Measurements from ENCODE around the gene SHBG.
"Not testable (repeated sequence)": the region's sequence is repeated elsewhere in the genome, so short reads cannot be mapped to it uniquely, and the experiment has no call there.

SHBG gene, protein sequence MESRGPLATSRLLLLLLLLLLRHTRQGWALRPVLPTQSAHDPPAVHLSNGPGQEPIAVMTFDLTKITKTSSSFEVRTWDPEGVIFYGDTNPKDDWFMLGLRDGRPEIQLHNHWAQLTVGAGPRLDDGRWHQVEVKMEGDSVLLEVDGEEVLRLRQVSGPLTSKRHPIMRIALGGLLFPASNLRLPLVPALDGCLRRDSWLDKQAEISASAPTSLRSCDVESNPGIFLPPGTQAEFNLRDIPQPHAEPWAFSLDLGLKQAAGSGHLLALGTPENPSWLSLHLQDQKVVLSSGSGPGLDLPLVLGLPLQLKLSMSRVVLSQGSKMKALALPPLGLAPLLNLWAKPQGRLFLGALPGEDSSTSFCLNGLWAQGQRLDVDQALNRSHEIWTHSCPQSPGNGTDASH

GRCh38 chr17:7629939-7630571 is at the start of gene SHBG:
TSS of gene SHBG (plus strand) at chr17:7630135. CDS start at chr17:7630173, 38 bp downstream.
- DNase-seq = no peak

GRCh38 chr17:7580604-7581575 is 49.0 kb upstream of the SHBG start:
- DNase-seq = no peak

- DNase-seq = no peak
These were observed 47.3 kb upstream of the SHBG start for GRCh38 chr17:7582396-7583252.

DNA sequence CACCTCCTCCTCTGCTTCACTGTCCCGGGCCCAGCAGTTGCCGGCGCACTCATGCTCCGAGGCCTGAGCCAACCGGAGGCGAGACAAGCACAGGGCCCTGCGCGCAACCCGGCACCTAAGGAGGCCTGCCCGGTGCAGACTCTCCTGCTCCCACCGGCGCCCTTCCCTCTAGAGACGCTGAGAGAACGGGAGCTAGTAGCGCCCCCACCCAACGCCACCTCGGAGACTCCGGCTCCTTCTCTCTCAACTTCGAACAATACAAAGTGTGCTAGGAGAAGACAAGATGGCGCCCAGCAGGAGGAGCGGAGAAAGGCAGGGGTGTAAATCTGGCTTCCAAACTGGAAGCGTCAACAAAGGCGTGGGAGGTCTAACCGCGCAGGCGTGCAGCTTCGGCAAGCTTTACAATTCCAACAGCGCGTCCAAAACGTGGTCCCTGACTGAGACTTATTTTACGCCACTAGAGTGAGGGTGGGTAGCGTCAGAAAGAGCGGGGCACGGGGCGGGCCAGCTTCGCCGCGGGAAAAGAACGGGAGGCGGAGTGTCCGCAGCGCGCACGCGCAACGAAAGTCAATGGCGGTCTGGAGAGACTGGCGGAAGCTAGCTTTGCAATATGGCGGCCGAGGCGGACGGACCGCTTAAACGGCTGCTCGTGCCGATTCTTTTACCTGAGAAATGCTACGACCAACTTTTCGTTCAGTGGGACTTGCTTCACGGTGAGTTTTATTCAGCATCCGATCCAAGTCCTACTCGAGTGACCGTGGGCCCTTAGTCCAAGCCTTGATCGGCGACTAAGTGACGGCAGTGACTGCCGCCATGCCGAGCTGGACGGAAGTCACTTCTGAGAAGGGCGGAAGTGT is 46.5 kb upstream of the SHBG start, which contains the start of gene MPDU1:
MPDU1 (plus strand) TSS at position 600 of the 857 bp plus-strand sequence; CDS start at position 611, 11 bp downstream.
- DNase-seq = peak; percentile 96

DNA sequence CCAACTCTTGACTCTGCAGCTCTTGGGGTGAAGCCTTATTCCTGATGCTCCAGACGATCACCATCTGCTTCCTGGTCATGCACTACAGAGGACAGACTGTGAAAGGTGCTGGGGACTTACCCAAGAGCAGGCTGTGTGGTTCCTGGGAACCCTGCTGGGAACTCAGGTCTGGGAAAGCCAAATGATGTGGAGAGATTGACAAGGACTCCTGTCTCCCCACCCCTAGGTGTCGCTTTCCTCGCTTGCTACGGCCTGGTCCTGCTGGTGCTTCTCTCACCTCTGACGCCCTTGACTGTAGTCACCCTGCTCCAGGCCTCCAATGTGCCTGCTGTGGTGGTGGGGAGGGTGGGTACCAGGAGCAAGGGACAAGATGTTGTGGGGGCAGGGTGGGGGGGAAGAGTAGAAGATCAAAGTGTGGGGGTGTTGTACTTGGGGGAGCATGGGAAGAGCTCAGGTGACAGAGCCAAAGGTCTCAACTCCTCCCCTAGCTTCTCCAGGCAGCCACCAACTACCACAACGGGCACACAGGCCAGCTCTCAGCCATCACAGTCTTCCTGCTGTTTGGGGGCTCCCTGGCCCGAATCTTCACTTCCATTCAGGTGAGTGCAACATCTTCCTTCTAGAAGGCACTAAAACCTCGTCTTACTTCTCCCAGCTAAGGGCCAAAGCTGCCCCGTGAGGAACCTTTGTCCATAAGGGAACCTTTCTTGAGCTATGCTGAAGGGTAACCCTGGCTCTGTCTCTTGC is 43.1 kb upstream of the SHBG start:
- DNase-seq = no peak

GRCh38 chr17:7587420-7588151 is 42.3 kb upstream of the SHBG start:
- no peak for DNase-seq

GRCh38 chr17:7588553-7589203 is 41.3 kb upstream of the SHBG start:
- DNase-seq = no peak

GRCh38 chr17:7589204-7589868 is 40.6 kb upstream of the SHBG start:
- peak; percentile 67 for DNase-seq

- DNase-seq = no peak
These were observed 39.8 kb upstream of the SHBG start, which contains the start of gene SOX15 for GRCh38 chr17:7589891-7590691. TSS of gene SOX15 (minus strand) at chr17:7590094. CDS start at chr17:7589676, 418 bp downstream.

DNA sequence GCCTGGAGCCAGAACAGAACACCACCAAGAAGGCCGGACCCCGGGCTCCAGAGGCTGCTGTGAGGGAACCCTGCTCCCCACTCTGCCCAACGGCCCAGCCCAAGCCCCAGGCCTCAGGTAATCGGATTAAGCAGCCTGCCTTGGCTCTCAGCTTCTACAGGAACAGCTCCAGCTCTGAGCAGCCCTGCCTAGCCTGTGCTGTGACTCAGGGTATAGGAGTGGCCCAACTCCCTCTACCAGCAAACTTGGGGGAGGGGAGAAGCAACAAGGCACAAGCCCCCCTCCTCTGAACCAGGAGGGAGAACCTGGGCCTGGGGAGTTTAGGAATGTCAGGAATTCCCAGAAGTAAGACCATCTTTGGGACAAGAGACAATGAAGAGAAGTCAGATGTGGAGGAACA is 39.2 kb upstream of the SHBG start:
- no peak for DNase-seq

DNA sequence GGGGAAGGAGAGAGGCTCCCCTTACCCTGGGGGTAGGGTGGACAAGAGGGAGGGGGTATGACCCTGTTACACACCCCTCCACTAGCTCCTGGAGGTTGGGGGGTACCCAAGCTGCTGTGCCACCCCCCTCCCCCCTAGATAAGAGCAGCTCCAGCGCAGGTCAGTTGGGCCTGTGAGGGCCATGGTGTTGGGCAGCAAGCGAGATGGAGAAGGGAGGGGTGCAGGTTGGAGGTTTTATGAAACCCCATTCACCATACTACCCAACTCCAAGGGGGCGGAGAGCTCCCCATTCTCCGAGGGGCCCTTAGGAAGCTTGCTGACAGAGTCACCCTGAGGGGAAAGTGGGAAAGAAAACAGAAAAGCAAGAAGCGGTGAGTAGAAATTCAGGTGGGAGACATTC is 38.3 kb upstream of the SHBG start:
- DNase-seq = no peak

DNA sequence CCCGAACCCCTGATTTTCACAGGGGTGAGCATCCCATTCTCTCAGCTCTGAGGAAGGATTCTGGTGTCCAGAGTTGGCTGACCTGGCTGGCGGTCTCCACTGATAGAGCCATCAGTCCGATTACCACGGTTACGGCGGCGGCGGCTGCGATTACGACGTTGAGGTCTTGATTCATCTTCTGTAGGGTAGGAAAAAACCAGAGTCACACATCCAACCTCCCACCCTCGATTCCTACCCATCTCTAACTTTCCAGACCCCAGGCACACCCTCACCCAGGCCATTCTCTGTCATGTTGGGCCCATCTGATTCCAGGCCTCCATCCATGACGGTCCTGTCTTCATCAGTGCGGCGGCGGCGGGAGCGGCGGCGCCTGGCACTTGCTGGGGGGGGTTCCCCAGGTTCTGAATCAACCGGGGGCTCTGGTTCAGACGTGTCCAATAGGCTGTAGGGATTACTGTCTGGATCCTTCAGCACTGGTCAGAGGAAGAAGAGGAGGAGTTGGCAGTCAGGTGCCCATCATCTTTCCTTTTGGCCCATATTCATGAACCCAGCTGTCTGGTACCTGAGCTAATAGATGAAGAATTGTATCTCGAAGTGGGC is 37.4 kb upstream of the SHBG start:
- DNase-seq = no peak

DNA sequence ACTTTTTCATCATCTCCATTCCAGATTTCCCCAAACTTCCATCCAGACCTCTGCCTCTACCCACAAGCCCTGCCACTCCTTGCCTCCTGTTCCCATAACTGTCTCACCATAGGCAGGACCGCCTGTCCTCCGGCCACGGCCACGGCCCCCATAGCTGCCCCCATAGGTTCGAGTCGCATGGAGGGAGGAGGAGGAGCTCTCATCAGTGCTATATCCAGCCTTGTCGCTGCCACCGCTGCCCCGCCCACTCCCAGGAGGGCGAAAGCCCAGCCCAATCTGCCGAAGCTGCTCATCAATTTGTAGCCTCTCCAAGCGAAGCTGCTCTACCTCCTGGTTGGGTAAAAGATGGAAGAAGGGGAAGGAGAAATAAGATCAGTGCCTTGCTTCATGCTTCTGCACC is 36.6 kb upstream of the SHBG start:
- no peak for DNase-seq

- not testable (repeated sequence) for DNase-seq
These were observed 32.4 kb upstream of the SHBG start for GRCh38 chr17:7597561-7597960.

DNA sequence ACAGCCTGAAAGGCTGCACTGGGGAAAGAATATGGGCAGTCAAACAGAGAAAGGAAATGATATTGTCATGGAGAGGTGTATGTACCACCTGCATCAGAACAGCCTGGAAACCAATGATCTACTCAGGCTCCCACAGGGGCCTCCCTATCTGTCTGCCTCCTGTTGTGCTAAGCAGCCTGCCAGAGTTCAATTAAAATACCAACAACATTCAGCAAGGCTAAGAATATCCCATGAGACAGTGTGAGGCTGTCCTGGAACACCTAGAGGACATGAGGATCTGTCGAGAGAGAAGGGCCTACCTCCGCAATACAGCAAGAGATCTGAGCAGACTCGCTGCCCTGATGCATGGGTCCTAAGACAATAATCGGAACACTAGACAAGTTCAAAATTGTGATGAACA is 23.7 kb upstream of the SHBG start:
- DNase-seq = no peak

- no peak for DNase-seq
These were observed 19.3 kb upstream of the SHBG start for GRCh38 chr17:7610641-7611040.

Data from stimulated activated CD4-positive, alpha-beta T cell treated with anti-CD3 and anti-CD28 coated beads, Interleukin-4, amount 100 ng/mL, for 24 hours (primary cell).